ENCODE results near the gene PILRB.
"Not testable (repeated sequence)": the region's sequence is repeated elsewhere in the genome, so short reads cannot be mapped to it uniquely, and the experiment has no call there.

Gene PILRB

DNA sequence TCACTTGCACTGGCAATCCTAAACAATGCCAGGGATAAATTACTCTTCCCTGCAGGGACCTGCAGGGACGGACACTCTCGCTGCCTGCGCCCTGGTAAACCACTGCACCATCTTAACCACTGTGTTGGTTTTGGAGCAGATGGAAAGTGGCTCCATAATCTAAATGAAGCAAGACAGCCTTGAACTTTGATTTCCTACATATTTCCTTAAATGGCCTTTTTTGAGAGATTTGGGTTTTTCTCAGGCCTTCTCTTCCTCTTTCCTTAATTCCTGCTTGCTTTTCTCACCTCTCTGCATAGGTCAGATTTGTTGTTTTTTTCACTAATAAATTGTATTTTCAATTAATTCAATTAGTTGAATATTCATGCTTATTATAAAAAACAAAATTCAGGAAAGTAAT lies 18.1 kb downstream of the PILRB start:
- DNase-seq (ENCODE audit: low spot score in 2 of 2): no peak
- Mint-ChIP-seq H3K9me3 (no peaks in the 10 kb centered on the region), H3K27me3 (no peaks in the 10 kb centered on the region), H3K4me3 (no peak overlapping the region), H3K27ac (no peak overlapping the region), H3K36me3 (no peaks in the 10 kb centered on the region), H3K4me1 (peaks cover 21% of the 10 kb centered on the region)
- ATAC-seq (ENCODE audit: low read depth): no peak

DNA sequence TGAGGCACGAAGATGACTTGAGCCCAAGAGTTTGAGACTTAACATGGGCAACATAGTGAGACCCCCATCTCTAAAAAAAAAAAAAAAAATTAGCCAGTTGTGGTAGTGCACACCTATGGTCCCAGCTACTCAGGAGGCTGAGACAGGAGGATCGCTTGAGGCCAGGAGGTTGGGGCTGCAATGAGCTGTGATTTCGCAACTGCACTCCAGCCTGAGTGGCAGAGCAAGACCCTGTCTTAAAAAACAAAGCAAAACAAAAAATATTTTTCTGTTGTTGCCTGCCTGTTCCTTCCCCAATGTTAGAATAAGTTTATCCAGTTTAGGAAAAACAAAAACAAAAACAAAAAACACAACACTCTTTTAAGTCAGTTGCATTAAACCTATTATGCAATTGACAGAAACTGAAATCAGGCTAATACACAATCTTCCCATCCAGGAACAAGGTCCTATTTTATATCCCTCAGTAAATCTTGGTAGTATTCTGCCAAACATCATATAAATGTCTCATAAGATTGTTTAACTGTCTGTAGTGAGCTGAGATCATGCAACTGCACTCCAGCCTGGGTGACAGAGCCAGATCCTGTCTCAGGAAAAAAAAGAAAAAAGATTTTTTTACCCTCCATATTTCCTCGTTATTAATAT lies 20.3 kb downstream of the PILRB start:
- Mint-ChIP-seq H3K36me3 (no peaks in the 10 kb centered on the region), H3K9me3 (no peaks in the 10 kb centered on the region), H3K27me3 (no peaks in the 10 kb centered on the region), H3K27ac (no peak overlapping the region), H3K4me1 (peaks cover 20% of the 10 kb centered on the region), H3K4me3 (no peak overlapping the region)
- ATAC-seq (ENCODE audit: low read depth) (no peak), DNase-seq (ENCODE audit: low spot score in 2 of 2) (no peak)

DNA sequence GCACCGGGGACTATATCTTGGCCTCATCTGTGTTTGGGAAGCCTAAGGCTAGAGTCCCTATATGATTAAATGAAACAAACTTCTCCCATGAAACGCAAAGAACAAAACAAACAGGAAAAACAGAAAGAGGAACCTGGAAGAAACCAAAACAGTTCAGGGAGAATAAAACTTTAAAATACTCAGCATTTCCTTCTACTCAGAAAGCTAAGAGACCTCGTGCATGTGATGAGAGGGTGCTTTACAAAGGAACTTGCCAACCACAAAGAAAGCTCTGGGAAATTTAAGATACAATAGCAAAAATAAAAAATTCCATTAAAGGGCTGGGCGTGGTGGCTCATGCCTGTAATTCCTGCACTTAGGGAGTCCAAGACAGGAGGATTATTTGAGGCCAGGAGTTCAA lies 22.3 kb downstream of the PILRB start:
- no peaks in the 10 kb centered on the region for H3K9me3 Mint-ChIP-seq
- no peak overlapping the region for H3K27ac Mint-ChIP-seq
- no peak overlapping the region for H3K4me3 Mint-ChIP-seq
- no peaks in the 10 kb centered on the region for H3K36me3 Mint-ChIP-seq
- H3K27me3 Mint-ChIP-seq: no peaks in the 10 kb centered on the region
- no peak for DNase-seq (ENCODE audit: low spot score in 2 of 2)
- no peak for ATAC-seq (ENCODE audit: low read depth)
- peaks cover 11% of the 10 kb centered on the region for H3K4me1 Mint-ChIP-seq

DNA sequence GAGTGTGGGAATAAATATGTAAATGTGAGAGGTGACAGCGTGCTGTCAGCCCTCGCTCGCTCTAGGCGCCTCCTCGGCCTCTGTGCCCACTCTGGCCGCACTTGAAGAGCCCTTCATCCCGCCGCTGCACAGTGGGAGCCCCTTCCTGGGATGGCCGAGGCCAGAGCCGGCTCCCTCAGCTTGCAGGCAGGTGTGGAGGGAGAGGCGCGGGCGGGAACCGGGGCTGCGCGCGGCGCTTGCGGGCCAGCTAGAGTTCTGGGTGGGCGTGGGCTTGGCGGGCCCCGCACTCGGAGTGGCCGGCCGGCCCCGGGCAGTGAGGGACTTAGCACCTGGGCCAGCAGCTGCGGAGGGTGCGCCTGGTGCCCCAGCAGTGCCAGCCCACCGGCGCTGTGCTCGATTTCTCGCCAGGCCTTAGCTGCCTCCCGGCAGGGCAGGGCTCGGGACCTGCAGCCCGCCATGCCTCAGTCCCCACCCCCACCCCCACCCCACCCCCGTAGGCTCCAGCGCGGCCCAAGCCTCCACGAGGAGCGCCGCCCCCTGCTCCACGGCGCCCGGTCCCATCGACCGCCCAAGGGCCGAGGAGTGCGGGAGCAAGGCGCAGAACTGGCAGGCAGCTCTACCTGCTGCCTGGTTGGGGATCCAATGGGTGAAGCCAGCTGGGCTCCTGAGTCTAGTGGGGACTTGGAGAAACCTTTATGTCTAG lies 23.8 kb downstream of the PILRB start:
- not testable (repeated sequence) for DNase-seq (ENCODE audit: low spot score in 2 of 2); H3K36me3 Mint-ChIP-seq; H3K9me3 Mint-ChIP-seq; H3K27ac Mint-ChIP-seq; H3K27me3 Mint-ChIP-seq; H3K4me3 Mint-ChIP-seq; ATAC-seq (ENCODE audit: low read depth)
- peaks cover 11% of the 10 kb centered on the region for H3K4me1 Mint-ChIP-seq

DNA sequence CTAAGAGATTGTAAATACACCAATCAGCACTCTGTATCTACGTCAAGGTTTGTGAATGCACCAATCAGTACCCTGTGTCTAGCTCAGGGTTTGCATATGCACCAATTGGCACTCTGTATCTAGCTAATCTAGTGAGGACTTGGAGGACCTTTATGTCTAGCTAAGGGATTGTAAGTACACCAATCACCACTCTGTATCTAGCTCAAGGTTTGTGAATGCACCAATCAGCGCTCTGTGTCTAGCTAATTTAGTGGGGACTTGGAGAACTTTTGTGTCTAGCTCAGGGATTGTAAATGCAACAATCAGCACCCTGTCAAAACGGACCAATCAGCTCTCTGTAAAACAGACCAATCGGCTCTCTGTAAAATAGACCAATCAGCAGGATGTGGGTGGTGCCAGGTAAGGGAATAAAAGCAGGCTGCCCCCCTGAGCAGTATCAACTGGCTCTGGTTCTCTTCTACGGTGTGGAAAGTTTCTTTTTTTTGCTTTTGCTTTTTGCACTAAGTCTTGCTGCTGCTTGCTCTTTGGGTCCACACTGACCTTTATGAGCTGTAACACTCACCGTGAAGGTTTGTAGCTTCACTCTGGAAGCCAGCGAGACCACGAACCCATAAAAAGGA lies 24.4 kb downstream of the PILRB start:
- H3K4me1 Mint-ChIP-seq: peaks cover 11% of the 10 kb centered on the region
- H3K27ac Mint-ChIP-seq: not testable (repeated sequence)

DNA sequence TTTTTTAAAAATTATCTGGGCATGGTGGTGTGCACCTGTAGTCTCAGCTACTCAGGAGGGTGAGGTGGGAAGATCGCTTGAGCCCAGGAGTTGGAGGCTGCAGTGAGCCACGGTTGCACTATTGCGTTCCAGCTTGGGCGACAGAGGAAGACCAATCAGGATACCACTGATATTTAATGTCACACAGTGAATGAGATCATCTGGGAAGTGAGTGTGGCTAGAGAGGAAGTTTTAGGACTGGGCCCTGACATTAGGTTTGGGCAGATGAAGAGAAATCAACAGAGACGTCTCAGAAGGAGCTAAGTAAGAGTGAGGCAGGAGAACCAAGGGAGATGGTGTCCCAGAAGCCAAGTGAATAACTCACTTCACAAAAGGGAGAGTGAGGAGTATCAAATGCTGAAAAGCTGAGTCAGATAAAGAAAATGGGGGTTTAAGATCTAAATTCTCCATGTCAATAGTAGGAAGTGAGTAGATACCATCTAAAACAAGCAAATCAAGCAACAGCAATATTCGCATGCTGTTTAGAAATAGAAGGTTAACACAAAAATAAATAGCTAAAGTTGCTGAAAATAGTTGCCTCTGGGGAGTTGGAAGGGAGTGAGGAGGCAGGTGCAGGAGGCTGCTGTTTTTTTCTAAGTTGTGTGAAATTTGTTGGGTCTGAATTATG lies 26.8 kb downstream of the PILRB start:
- Mint-ChIP-seq H3K9me3 (no peaks in the 10 kb centered on the region), H3K27ac (no peak overlapping the region), H3K36me3 (no peaks in the 10 kb centered on the region), H3K4me3 (no peak overlapping the region), H3K27me3 (peaks cover 2% of the 10 kb centered on the region), H3K4me1 (peaks cover 11% of the 10 kb centered on the region)
- ATAC-seq (ENCODE audit: low read depth) (no peak), DNase-seq (ENCODE audit: low spot score in 2 of 2) (no peak)

More for the DNA sequence above, 24.4 kb downstream of the PILRB start:
- ATAC-seq (ENCODE audit: low read depth); H3K27me3 Mint-ChIP-seq; H3K9me3 Mint-ChIP-seq; DNase-seq (ENCODE audit: low spot score in 2 of 2); H3K36me3 Mint-ChIP-seq; H3K4me3 Mint-ChIP-seq: not testable (repeated sequence)

DNA sequence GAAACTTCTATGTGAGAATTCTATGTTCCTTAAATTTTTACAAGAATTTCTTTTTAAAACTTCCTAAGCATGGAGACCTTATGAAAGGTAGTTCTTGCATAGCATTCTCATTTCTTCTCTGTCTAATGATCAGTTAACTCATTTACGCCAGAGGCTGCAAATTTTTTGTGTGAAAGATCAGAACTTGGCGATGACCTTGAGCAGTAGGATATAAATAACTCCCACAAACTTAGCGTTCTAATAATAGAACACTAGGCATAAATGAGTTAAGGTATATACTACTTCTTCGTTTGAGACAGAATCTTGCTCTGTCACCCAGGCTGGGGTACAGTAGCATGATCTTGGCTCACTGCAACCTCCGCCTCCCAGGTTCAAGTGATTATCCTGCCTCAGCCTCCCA lies 29.0 kb downstream of the PILRB start:
- Mint-ChIP-seq H3K36me3 (no peaks in the 10 kb centered on the region), H3K4me1 (peaks cover 10% of the 10 kb centered on the region), H3K4me3 (no peak overlapping the region), H3K27me3 (peaks cover 5% of the 10 kb centered on the region), H3K9me3 (no peaks in the 10 kb centered on the region), H3K27ac (no peak overlapping the region)
- ATAC-seq (ENCODE audit: low read depth) (no peak), DNase-seq (ENCODE audit: low spot score in 2 of 2) (no peak)

DNA sequence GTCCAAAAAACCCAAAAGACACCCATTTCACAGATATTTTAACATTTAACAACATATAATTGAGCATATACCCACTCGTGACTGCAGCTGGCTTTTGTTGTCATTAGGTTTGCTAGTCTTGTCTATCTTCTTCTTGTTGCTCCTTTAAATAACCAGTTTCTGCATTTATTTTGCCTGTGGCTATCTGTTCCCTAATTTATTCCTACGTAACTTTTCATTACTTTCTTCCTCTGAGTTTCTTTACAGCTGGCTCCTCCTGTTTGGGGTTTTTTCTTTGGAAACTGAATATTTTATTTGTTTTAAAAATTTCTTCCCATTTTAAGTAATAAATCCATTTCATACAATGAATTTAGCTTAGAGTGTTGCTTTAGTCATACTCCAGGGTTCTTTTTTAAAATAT lies 29.8 kb downstream of the PILRB start:
- Mint-ChIP-seq H3K4me1 (peaks cover 16% of the 10 kb centered on the region), H3K4me3 (no peak overlapping the region), H3K9me3 (no peaks in the 10 kb centered on the region), H3K27ac (no peak overlapping the region), H3K36me3 (no peaks in the 10 kb centered on the region), H3K27me3 (peaks cover 5% of the 10 kb centered on the region)
- no peak for ATAC-seq (ENCODE audit: low read depth)
- no peak for DNase-seq (ENCODE audit: low spot score in 2 of 2)

DNA sequence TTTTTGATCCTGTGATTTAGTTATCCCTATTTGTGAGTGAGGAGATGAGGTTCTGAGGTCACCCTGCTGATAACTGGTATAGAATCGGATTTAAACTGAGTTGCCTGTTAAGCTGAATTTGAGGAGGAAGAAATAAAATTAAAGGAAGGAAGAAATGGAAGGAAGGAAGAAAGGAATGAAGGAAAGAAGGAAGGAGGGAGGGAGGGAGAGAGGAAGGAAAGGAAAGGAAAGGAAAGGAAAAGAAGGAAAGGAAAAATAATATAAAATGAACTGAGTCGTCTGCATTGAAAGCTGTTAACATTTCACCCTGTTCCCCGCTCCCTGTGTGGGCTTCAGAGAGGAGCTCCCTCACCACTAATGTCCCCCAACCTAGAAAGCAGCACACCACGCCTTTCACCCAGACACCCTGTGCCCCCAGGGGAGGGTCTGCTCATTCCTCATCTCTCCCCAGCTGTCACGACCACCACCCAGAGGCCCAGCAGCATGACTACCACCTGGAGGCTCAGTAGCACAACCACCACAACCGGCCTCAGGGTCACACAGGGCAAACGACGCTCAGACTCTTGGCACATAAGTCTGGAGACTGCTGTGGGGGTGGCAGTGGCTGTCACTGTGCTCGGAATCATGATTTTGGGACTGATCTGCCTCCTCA lies 31.6 kb downstream of the PILRB start:
- peaks cover 22% of the 10 kb centered on the region for H3K4me1 Mint-ChIP-seq

DNA sequence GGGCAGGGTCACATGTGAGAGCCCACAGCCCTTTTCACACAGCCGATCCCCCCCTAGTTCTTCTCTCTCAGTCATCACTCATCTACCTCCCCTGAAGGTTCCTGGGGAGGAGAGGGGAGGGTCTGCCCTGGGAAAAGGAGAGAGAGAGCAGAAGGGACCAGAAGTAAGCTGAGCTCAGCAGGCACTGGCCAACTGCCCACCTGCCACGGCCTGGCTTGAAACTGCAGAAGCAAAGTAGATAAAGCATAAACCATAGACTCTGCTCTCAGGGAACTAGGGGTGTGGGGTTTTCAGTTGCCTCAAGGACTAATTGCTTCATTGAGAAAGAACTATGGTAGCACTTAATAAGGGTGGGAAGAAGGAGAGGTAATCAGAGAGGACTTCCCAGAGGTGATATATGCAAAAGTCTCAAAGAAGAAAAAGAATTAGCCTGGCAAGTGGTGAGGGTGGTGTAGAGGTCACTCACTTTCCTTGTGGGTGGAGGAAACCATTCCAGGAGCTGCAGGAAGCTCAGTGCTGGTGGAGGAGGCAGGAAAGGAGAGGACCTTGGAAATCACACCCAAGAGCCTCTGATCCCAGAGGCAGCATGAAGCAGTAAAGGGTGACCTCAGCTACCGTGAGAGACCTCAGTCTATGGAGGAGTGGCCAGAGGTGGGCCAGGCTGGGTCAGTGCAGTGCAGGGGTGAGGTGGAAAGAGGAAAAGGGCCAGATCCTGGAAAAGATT lies 32.5 kb downstream of the PILRB start:
- DNase-seq (ENCODE audit: low spot score in 2 of 2) (no peak), ATAC-seq (ENCODE audit: low read depth) (no peak)
- Mint-ChIP-seq H3K4me3 (no peak overlapping the region), H3K9me3 (peaks cover under 1% of the 10 kb centered on the region), H3K36me3 (no peaks in the 10 kb centered on the region), H3K27me3 (peaks cover 5% of the 10 kb centered on the region), H3K4me1 (peaks cover 18% of the 10 kb centered on the region), H3K27ac (no peak overlapping the region)

More for the DNA sequence above, 31.6 kb downstream of the PILRB start:
- H3K9me3 Mint-ChIP-seq: no peaks in the 10 kb centered on the region
- DNase-seq (ENCODE audit: low spot score in 2 of 2): no peak
- no peak for ATAC-seq (ENCODE audit: low read depth)
- peaks cover 5% of the 10 kb centered on the region for H3K27me3 Mint-ChIP-seq
- no peak overlapping the region for H3K27ac Mint-ChIP-seq
- no peaks in the 10 kb centered on the region for H3K36me3 Mint-ChIP-seq
- H3K4me3 Mint-ChIP-seq: no peak overlapping the region

DNA sequence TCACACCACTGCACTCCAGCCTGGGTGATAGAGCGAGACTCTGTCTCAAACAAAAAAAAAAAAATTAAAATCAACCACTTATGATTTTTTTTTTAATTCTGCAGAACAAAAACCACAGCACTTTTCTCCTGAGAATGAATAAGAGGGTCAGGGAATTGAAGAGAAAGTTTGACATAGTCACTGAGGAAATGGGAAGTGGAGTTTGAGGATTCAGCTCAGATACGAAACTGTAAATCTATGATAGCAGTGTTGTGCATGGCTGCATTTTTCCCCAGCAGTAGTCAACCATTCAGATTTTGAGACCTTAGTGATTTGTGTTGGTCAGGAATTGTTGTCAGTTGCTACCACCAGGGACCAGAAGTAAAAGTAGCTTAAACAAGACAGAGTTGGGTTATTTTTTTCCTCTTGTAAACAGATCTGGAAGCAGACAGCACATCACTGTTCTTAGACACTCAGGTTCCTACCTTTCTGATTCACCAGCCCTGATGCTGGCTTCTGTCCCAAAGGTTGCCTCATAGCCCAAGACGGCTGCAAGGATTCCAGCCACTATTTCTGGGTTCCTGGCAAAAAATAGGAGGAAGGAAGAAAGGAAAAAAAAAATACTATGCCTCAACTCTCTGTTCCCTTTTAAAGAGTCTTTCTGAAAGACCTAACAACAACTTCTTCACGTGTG lies 35.5 kb downstream of the PILRB start:
- H3K27ac Mint-ChIP-seq: peak overlapping the region; percentile 73
- no peak overlapping the region for H3K4me3 Mint-ChIP-seq
- ATAC-seq (ENCODE audit: low read depth): no peak
- no peaks in the 10 kb centered on the region for H3K36me3 Mint-ChIP-seq
- no peak for DNase-seq (ENCODE audit: low spot score in 2 of 2)
- H3K9me3 Mint-ChIP-seq: peaks cover 2% of the 10 kb centered on the region
- H3K27me3 Mint-ChIP-seq: peaks cover 5% of the 10 kb centered on the region
- peaks cover 37% of the 10 kb centered on the region for H3K4me1 Mint-ChIP-seq

DNA sequence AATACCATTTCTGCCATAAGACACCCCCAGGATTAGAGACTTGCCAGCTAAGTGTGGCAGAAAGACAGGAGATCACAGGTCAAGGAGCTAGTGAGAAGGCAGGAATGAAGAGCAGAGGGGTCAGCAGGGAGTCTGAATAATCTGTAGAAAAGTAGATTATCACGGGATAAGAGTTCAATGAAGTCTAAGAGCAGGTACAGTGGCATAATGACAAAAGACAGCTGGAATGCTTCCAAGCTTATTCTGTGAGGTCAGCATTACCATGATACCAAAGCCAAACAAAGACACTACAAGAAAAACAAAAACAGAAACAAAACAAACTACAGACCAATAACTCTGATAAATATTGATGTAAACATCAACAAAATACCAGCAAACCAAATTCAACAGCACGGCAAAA lies 36.2 kb downstream of the PILRB start:
- H3K4me3 Mint-ChIP-seq: no peak overlapping the region
- peaks cover 40% of the 10 kb centered on the region for H3K4me1 Mint-ChIP-seq
- H3K27ac Mint-ChIP-seq: peak overlapping the region; percentile 73
- H3K9me3 Mint-ChIP-seq: peaks cover 2% of the 10 kb centered on the region
- DNase-seq (ENCODE audit: low spot score in 2 of 2) (no peak), ATAC-seq (ENCODE audit: low read depth) (no peak)
- H3K36me3 Mint-ChIP-seq: no peaks in the 10 kb centered on the region
- peaks cover 5% of the 10 kb centered on the region for H3K27me3 Mint-ChIP-seq

DNA sequence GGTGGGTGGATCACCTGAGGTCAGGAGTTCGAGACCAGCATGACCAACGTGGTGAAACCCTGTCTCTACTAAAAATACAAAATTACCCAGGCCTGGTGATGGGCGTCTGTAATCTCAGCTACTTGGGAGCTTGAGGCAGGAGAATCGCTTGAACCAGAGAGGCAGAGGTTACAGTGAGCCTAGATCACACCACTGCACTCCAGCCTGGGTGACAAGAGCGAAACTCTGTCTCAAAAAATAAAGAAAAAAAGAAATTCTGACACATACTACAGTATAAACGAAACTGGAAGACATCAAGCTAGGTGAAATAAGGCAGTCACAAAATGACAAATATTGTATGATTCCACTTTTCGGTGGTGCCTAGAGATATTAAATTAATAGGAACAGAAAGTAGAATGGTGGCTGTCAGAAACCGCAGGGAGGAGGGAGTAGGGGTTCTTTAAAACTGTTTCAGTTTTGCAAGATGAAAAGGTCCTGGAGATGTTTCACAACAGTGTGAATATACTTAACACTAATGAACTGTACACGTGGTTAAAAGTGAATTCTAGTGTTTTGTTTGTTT lies 38.6 kb downstream of the PILRB start:
- ATAC-seq (ENCODE audit: low read depth): peak; percentile 94
- Mint-ChIP-seq H3K9me3 (peaks cover 2% of the 10 kb centered on the region), H3K27me3 (no peaks in the 10 kb centered on the region), H3K4me1 (peaks cover 41% of the 10 kb centered on the region), H3K36me3 (no peaks in the 10 kb centered on the region), H3K27ac (peak overlapping the region; percentile 96), H3K4me3 (peak overlapping the region; percentile 77)
- peak in 1 of 2 donors; percentile 68 for DNase-seq (ENCODE audit: low spot score in 2 of 2)
